Tibial nerve (tissue), 4 donors: ENCODE measurements around the gene ARHGEF11. TPM values are rescaled to one million over a fixed set of nuclear protein-coding genes. Genes with fewer than 3 reads are reported as not detected.
A peak's percentile ranks its signal among the peaks of the same experiment; 100 is the strongest.

Experiments used
- DNase-seq, 2 donors: peaks; one replicate each; pipeline ENCODE4 v3.0.0-alpha.2; 2019; ENCODE audit warnings: low spot score in 2 of 2
- H3K27ac ChIP-seq, 4 donors: fragments of 200-600 bp; sonication (generic) in 3 of 4; one replicate each; pipeline ENCODE4 v1.5.1; 2017 to 2019; ENCODE audit warnings: mild to moderate bottlenecking in 1 of 4
- H3K27me3 ChIP-seq, 2 donors: fragments of 200-600 bp; sonication (generic) in 1 of 2; one replicate each; pipeline versions ENCODE4 v1.5.1 to v1.6.0; 2017 to 2019
- H3K36me3 ChIP-seq, 3 donors: fragments of 200-600 bp; sonication (generic); one replicate each; pipeline ENCODE4 v1.5.1; 2018 to 2019
- H3K4me1 ChIP-seq, 4 donors: fragments of 200-600 bp; sonication (generic) in 3 of 4; one replicate each; pipeline ENCODE4 v1.5.1; 2017 to 2019
- H3K4me3 ChIP-seq, 4 donors: fragments of 200-600 bp; sonication (generic) in 3 of 4; one replicate each; pipeline ENCODE4 v1.5.1; 2017 to 2019; ENCODE audit warnings: mild to moderate bottlenecking in 1 of 4, moderate library complexity in 1 of 4
- H3K9me3 ChIP-seq, 4 donors: fragments of 200-600 bp; sonication (generic) in 3 of 4; one replicate each; pipeline ENCODE4 v1.5.1; 2017 to 2019
- CTCF ChIP-seq, 5 experiments: fragments of 200-600 bp in 3 of 5; fragments of 450-650 bp in 2 of 5; sonication (generic) in 3 of 5; IDR thresholded peaks; one replicate each; pipeline ENCODE4 v1.5.1; 2016 to 2019; ENCODE audit warnings: antibody characterized with exemption in 5 of 5, mild to moderate bottlenecking in 3 of 5, moderate library complexity in 2 of 5
- EP300 ChIP-seq, 2 donors: sonication (generic); formaldehyde crosslinking; IDR thresholded peaks; one replicate each; pipeline ENCODE4 v1.6.1; 2017; ENCODE audit warnings: antibody characterized with exemption in 2 of 2, mild to moderate bottlenecking in 1 of 2
- POLR2A ChIP-seq, 2 donors: fragments of 450-650 bp; IDR thresholded peaks; one replicate each; pipeline ENCODE4 v1.6.1; 2017; ENCODE audit warnings: antibody characterized with exemption in 2 of 2, mild to moderate bottlenecking in 2 of 2, moderate library complexity in 2 of 2
- WGBS, 2 donors: methylation state at CpG; one replicate each; pipeline ENCODE4 v1.1.5; 2018; 5-methylcytosine and 5-hydroxymethylcytosine counted together
- total RNA-seq, 4 donors: library from RNA; depleted of rRNA; stranded (reverse); fragments of >200 nt; gene quantifications; one replicate each; pipeline ENCODE4 v1.1.0, GENCODE V29; 2016

Gene ARHGEF11
- total RNA-seq, 4 donors from 2014 or later, result 41.3 to 58.4 (median 46.8) TPM

- Histone ChIP-seq H3K36me3 (no peaks in the 10 kb centered on the region), H3K4me3 (no peak overlapping the region), H3K9me3 (peaks cover 0 to 8% (median 0%) of the 10 kb centered on the region in 4 donors), H3K27me3 (no peaks in the 10 kb centered on the region), H3K4me1 (no peaks in the 10 kb centered on the region), H3K27ac (no peak overlapping the region)
- 63 to 67% methylated on average over 2 of the region's 2 CpGs for WGBS, 2 donors
- no peak for DNase-seq
- TF ChIP-seq CTCF (IDR thresholded peaks at IDR 0.05), result no peak
- TF ChIP-seq POLR2A (IDR thresholded peaks at IDR 0.05), result no peak
- no peak for TF ChIP-seq EP300 (IDR thresholded peaks at IDR 0.05)
These were observed 5.3 kb upstream of the ARHGEF11 start for GRCh38 chr1:157050836-157051235.

- peaks cover 0 to 3% (median 0%) of the 10 kb centered on the region in 4 donors for H3K9me3 ChIP-seq
- DNase-seq, result no peak
- no peak for TF ChIP-seq CTCF (IDR thresholded peaks at IDR 0.05)
- no peak for TF ChIP-seq EP300 (IDR thresholded peaks at IDR 0.05)
- TF ChIP-seq POLR2A (IDR thresholded peaks at IDR 0.05), result no peak
- peak overlapping the region in 1 of 4 donors; percentile 83 for H3K4me3 ChIP-seq
- no peaks in the 10 kb centered on the region for H3K27me3 ChIP-seq
- H3K36me3 ChIP-seq, result no peaks in the 10 kb centered on the region
- H3K27ac ChIP-seq, result no peak overlapping the region
- peaks cover 0 to 30% (median 21%) of the 10 kb centered on the region in 4 donors for H3K4me1 ChIP-seq
- 36 to 56% methylated on average over 2 of the region's 2 CpGs for WGBS, 2 donors
These were observed 1.5 kb upstream of the ARHGEF11 start for GRCh38 chr1:157047062-157047410.

- H3K36me3 ChIP-seq, result no peaks in the 10 kb centered on the region
- H3K27me3 ChIP-seq, result no peaks in the 10 kb centered on the region
- TF ChIP-seq EP300 (IDR thresholded peaks at IDR 0.05) (no peak), POLR2A (IDR thresholded peaks at IDR 0.05) (no peak), CTCF (IDR thresholded peaks at IDR 0.05) (no peak)
- peaks cover 0 to 55% (median 28%) of the 10 kb centered on the region in 4 donors for H3K4me1 ChIP-seq
- H3K4me3 ChIP-seq, result peak overlapping the region; percentile 58 to 83 (median 60)
- 16 to 23% methylated on average over 6 of the region's 6 CpGs for WGBS, 2 donors
- H3K9me3 ChIP-seq, result no peaks in the 10 kb centered on the region
- no peak for DNase-seq
- peak overlapping the region in 1 of 4 donors; percentile 96 for H3K27ac ChIP-seq
These were observed 1.2 kb downstream of the ARHGEF11 start for GRCh38 chr1:157044326-157044725.

GRCh38 chr1:157043685-157044084 is 1.9 kb downstream of the ARHGEF11 start:
- Histone ChIP-seq H3K27me3 (no peaks in the 10 kb centered on the region), H3K4me3 (peak overlapping the region in 3 of 4 donors; percentile 30 to 83 (median 58)), H3K36me3 (no peaks in the 10 kb centered on the region), H3K9me3 (no peaks in the 10 kb centered on the region), H3K27ac (no peak overlapping the region), H3K4me1 (peaks cover 0 to 61% (median 29%) of the 10 kb centered on the region in 4 donors)
- WGBS, 2 donors, result 58 to 72% methylated on average over 2 of the region's 2 CpGs
- TF ChIP-seq CTCF (IDR thresholded peaks at IDR 0.05) (no peak), EP300 (IDR thresholded peaks at IDR 0.05) (no peak), POLR2A (IDR thresholded peaks at IDR 0.05) (no peak)
- no peak for DNase-seq

GRCh38 chr1:157042846-157043245 is 2.7 kb downstream of the ARHGEF11 start:
- H3K27me3 ChIP-seq, result no peaks in the 10 kb centered on the region
- H3K27ac ChIP-seq, result no peak overlapping the region
- no peaks in the 10 kb centered on the region for H3K36me3 ChIP-seq
- H3K4me3 ChIP-seq, result peak overlapping the region in 2 of 4 donors; percentile 30 to 83
- H3K9me3 ChIP-seq, result no peaks in the 10 kb centered on the region
- DNase-seq, result no peak
- TF ChIP-seq CTCF (IDR thresholded peaks at IDR 0.05) (no peak), POLR2A (IDR thresholded peaks at IDR 0.05) (no peak), EP300 (IDR thresholded peaks at IDR 0.05) (no peak)
- peaks cover 0 to 62% (median 29%) of the 10 kb centered on the region in 4 donors for H3K4me1 ChIP-seq
- WGBS, 2 donors, result 27 to 29% methylated on average over 2 of the region's 2 CpGs
